HUDEP-2 (cell line): Measurements from ENCODE around the gene PCCA.
"Not testable (repeated sequence)": the region's sequence is repeated elsewhere in the genome, so short reads cannot be mapped to it uniquely, and the experiment has no call there.

Experiments used
- DNase-seq, 76 experiments: peaks; one replicate each; lab custom pipeline; 2025; ENCODE audit not compliant: unreplicated experiment in 76 of 76; lab: John Stamatoyannopoulos, UW

PCCA gene

GRCh38 chr13:100138859-100139491 lies 50.1 kb downstream of the PCCA start:
- DNase-seq: no peak

DNA sequence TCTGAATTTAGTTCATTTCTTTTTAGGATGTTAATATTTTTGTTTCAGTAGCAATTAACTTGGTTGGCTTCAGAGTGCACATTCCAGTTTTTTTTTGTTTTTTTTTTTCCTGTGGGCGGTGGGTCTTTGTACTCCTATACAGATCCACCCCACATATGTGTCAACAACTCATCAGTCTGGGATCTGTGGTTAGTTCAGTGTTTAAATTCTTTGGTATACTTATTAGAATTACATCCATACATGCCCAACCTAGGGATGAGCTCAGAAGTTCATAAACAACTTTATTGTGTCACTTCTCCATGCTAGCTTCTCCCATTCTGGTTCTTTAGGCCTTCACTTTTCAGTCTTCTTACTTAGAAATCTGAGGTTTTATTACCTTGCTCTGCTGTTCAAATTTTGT lies 50.9 kb downstream of the PCCA start:
- DNase-seq: no peak

- DNase-seq: no peak
Measured at GRCh38 chr13:100140441-100140840, 51.5 kb downstream of the PCCA start.

DNA sequence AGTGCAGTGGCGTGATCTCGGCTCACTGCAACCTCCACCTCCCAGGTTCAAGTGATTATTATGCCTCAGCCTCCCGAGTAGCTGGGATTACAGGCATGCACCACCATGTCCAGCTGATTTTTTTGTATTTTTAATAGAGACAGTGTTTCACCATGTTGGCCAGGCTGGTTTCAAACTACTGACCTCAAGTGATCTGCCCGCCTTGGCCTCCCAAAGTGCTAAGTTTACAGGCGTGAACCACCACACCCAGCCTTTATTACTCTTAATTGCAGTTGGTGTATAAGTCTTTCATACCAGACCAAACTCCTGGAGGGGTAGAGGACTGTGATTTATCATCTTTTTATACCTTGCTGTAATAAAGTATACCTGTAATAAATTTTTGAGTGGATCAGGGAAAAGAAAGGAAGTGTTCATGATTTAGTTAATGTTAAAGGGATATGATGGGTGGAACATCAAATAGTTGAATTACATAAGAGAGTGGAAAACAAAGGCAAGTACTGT lies 52.6 kb downstream of the PCCA start:
- DNase-seq: not testable (repeated sequence)

DNA sequence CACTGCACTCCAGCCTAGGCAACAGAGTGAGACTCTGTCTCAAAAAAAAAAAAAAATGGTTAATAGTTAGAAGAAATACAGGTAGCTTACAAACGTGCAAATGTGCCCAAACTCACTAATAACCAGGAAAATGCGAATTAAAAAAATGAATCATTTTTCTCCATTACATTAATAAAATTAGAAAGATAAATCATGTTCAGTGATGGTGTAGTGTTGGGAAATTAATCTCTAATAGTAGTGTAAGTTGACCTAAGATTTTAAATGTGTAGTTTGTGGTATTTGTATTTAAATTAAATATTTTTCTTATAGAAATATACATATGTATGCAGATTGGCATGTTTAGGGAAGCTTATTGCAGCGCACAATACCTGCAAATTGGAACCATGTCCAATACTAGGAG lies 57.6 kb downstream of the PCCA start:
- DNase-seq: no peak

GRCh38 chr13:100147825-100148224 lies 58.9 kb downstream of the PCCA start:
- no peak for DNase-seq

- no peak for DNase-seq
Measured at GRCh38 chr13:100148422-100148821, 59.5 kb downstream of the PCCA start.

- DNase-seq: no peak
Measured at GRCh38 chr13:100149389-100149788, 60.5 kb downstream of the PCCA start.

GRCh38 chr13:100150711-100151110 lies 61.8 kb downstream of the PCCA start:
- not testable (repeated sequence) for DNase-seq

- no peak for DNase-seq
Measured at GRCh38 chr13:100154842-100155416, 66.0 kb downstream of the PCCA start.

- no peak for DNase-seq
Measured at GRCh38 chr13:100156788-100157187, 67.9 kb downstream of the PCCA start.

DNA sequence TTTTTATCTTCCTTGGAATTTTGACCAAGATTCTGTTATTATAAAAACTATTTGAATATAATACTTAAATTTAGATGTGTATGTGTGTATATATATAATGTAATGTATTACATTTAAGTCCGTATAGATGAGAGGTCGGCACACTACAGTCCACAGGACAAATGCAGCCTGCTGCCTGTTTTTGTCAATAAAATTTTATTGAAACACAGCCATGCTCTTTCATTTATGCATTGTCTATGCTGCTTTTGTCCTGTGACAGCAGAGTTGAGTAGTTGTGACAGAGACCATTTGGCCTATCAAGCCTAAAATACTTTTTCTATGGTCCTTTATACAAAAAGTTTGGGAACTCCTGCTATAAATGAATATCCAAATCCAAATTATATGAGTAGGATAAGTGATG lies 69.7 kb downstream of the PCCA start:
- DNase-seq: no peak

DNA sequence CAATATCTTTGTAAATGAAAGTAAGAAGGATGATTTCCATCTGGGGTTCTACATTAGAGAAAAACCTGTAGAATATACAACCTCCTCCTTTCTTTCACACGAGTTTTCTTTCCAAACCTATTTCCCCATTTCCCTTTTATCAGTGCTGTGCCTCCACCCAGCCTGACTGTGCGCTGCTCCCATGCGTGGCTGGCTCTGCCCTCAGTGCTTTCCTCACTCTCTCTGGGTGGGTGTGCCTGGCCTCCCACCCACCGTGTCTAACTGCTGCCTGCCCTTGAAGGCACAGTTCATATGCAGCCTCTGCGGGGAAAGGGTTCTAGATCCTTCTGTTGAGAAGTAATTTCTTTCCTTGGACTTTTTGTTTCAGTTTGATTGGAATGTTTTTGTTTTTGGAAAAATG lies 70.7 kb downstream of the PCCA start:
- DNase-seq: peak in 2 of 76 experiments; percentile 1

- no peak for DNase-seq
Measured at GRCh38 chr13:100160450-100160849, 71.6 kb downstream of the PCCA start.

DNA sequence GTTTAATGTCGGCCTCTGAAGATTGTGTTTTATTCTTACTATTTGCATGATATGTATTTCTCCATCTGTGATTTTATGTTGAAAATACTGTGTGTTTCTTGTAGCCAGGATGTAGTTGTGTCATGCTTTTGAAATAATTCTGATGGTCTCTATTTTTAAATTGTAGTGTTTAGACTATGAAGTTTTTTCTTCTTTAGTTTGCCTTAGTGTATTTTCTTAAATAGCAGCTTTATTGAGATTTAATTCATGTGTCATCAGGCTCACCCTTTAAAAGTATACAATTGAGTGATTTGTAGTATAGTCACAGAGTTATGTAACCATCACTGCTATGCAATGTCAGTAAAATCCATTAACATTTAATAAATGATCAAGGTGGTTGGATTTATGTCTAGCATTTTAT lies 74.5 kb downstream of the PCCA start:
- no peak for DNase-seq

DNA sequence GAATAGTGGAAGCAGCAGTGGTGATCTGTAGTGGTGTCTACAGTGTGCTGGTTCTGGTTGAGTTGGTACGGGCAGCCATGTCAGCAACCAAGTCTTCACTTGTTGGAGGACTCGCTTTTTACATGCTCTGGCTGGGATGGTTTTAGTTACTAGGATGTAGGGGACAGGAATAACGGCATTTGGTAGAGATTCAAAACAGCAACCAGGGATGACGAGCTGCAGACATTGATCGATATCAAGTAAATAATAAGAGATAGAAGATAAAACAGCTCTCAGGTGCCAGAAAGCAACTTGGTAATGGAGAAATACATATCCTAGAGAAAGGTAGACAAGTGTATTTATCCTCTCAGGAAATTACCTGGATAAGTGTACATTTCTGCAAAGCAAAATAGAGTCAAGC lies 84.3 kb downstream of the PCCA start:
- no peak for DNase-seq

- not testable (repeated sequence) for DNase-seq
Measured at GRCh38 chr13:100174455-100174854, 85.6 kb downstream of the PCCA start.

DNA sequence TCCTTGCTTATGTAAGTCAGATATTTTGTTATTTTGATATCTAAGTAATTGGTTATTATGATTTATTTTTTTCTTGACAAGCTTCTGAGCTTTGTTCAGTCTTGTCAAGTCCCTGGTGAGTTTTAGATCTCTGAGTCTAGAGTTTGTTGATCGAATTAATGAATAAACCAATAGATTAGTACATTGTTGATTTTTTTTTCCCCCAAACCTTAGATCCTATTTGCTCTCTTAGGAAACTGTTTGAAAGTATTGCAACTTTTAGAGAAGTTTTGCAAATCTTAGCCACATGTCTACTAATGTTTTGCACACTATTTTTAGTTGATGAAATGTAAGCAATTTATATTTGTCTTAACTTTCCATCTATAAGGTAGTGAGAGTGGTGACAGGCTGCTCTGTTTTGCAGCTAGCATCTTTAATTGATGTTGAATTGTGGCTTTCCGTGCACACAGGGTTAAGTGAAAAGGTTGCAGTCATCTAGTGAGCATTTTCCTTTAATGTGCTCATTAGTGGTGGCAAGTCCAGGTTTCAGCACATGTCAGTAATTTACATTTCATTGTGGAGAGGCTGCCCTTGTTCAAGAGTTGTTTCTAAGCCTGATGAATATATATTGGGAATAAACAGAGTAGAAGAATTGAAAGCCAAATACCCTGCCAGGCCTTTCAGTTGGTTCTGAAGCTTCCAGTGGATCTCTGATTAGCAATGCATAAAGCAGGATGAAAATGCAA lies 86.3 kb downstream of the PCCA start:
- no peak for DNase-seq

DNA sequence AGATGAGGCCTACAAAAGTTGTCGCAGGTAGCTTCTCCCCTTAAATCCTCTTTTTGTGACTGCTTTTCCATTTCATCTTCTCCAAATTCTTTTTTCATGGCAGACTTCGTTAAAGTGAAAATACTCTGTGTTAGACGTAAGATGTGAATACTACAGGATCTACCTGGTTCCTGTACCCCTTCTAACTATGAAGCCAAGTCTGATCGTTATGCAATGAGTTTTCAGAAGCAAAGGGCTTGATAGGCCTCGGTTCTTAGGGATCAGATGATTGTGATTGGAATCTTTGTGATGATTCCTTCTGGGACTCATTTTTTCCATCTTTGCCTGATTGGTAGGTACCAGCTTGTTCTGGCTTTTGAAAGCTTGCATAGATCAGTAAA lies 86.9 kb downstream of the PCCA start:
- DNase-seq: no peak

DNA sequence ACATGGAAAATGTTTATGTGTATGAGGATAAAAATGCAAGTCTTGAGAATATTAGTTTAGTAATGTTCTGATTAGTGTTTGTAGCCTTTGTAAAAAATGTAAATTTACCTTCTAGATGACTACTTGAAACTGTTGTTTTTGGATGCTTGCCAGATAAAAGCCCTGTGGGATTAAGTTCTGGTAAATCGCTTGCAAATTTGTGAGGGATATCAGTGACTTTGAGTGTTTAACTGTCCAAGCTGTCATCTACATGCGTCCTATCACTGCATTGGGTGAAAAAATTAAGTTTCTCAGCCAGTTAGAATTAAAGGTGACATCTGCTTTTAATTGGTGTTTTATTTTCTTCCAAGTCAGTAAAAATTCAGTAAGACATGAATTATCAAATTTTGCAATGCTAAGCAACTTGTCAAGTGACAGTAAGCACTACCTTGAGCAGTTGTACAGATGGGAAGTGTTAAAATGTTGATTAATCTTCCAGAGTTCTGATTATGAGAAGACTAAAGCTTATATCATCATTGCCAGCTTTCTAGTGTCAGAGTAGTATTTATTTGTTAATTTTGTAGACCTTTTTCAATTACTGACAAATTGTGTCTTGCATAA lies 88.0 kb downstream of the PCCA start:
- DNase-seq: no peak

DNA sequence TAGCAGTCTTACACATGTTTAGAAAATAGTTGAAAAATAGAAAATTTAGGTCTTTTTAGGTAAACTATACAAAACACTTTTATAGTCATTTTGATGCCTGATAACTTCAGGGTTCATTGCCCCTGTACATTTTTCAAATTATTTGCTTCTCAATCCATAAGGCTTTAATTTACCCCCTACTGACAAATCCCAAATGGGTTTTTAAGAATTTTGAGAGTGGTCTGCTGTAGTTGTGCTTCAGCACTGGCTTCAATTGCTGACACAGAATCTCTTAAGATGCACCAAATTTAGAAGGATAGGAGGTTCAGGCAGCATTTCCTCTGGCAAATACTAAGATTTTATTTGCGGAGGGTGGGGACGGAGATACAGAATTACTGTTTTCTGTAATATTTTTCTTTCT lies 89.4 kb downstream of the PCCA start:
- DNase-seq: no peak

DNA sequence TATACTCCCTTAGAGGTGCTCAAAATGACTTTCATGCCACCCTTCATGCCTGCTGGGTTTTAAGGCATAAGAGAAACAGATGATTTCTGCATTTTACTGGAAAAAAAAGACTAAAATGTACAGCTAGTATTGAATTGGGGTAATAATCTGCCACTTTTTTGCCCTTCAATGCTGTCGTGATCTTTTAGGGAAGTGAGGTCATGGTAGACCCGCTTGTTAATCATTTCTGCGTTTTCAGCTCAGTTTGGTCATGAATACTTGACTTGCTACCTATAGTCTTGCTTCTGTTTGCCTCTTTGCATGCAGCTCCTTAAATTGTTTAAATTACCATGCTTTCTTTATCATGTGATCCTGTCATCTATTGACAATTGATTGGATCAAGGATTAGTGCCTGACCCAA lies 90.4 kb downstream of the PCCA start:
- DNase-seq: no peak
